GM12878 (cell line): ENCODE data around the gene TRIM7. TPM values are rescaled to one million over a fixed set of nuclear protein-coding genes. Genes with fewer than 3 reads are reported as not detected.
"Not testable (repeated sequence)": the region's sequence is repeated elsewhere in the genome, so short reads cannot be mapped to it uniquely, and the experiment has no call there.

Experiments used
- ATAC-seq: fragments of 200-7000 bp; cut with Tn5 transposase; 3 replicates; pipeline ENCODE4 v1.9.1; 2020; ENCODE audit warnings: mild to moderate bottlenecking, moderate library complexity
- BruUV-seq: library from RNA; stranded (reverse); fragments of 400-500 nt; replicated peaks from 2 replicates; lab custom pipeline; 2021; lab: Mats Ljungman, UMichigan
- CTCF ChIA-PET: fragments of 300-600 bp; sonication (Branson Sonifier 250); formaldehyde crosslinking; extraction: SDS; loops from one replicate; lab custom pipeline; 2021; ENCODE audit warnings: inconsistent platforms; lab: Yijun Ruan, JAX
- POLR2A ChIA-PET: fragments of 350-600 bp; formaldehyde crosslinking; extraction: SDS; loops from one replicate; lab custom pipeline; 2021; ENCODE audit warnings: inconsistent platforms; lab: Charles Lee
- RAD21 ChIA-PET: fragments of 300-600 bp; sonication (Branson Sonifier 250); formaldehyde crosslinking; loops from one replicate; lab custom pipeline; 2023; ENCODE audit warnings: antibody characterized with exemption; ENCODE audit not compliant: unreplicated experiment; lab: Charles Lee
- SMC1A ChIA-PET: fragments of 300-600 bp; sonication (Branson Sonifier 250); formaldehyde crosslinking; loops from one replicate; lab custom pipeline; 2023; ENCODE audit not compliant: unreplicated experiment, uncharacterized antibody; lab: Charles Lee
- DNase-seq: peaks from one replicate; pipeline ENCODE4 v3.0.0-alpha.2; 2011; ENCODE audit warnings: low read depth, low spot score
- FAIRE-seq: peaks from 3 replicates; lab custom pipeline; 2011; peaks lifted over from hg19 to GRCh38; lab: Jason Lieb, UNC
- H2AFZ ChIP-seq: 2 replicates; pipeline ENCODE4 v1.6.0; 2011; ENCODE audit warnings: low read depth, low read length, control low read depth; ENCODE audit not compliant: control insufficient read depth
- H3K27ac ChIP-seq: 2 replicates; pipeline ENCODE4 v1.5.1; 2011; ENCODE audit warnings: control low read depth; ENCODE audit not compliant: control insufficient read depth, insufficient read depth
- H3K27me3 ChIP-seq, 2 experiments: replicated peaks in 1 of 2; 2 replicates each; pipeline versions ENCODE4 v1.6.0 to v1.6.1; 2011; ENCODE audit warnings: low read length in 1 of 2; ENCODE audit not compliant: control insufficient read depth in 2 of 2, insufficient read depth in 2 of 2
- H3K36me3 ChIP-seq, 2 experiments: 2 replicates each; pipeline ENCODE4 v1.5.1; 2011; ENCODE audit warnings: low read length in 1 of 2; ENCODE audit not compliant: control insufficient read depth in 2 of 2, insufficient read depth in 2 of 2
- H3K4me1 ChIP-seq: 2 replicates; pipeline ENCODE4 v1.6.1; 2011; ENCODE audit warnings: mild to moderate bottlenecking, low read length, moderate library complexity, mixed read lengths; ENCODE audit not compliant: control insufficient read depth, insufficient read depth
- H3K4me2 ChIP-seq: 2 replicates; pipeline ENCODE4 v1.6.0; 2011; ENCODE audit warnings: control low read depth; ENCODE audit not compliant: control insufficient read depth, insufficient read depth
- H3K4me3 ChIP-seq: fragments of 200-600 bp; sonication (generic); 2 replicates; pipeline ENCODE4 v1.5.1; 2016
- H3K79me2 ChIP-seq: 2 replicates; pipeline ENCODE4 v1.6.0; 2011; ENCODE audit warnings: low read length; ENCODE audit not compliant: control insufficient read depth, insufficient read depth
- H3K9ac ChIP-seq: 2 replicates; pipeline ENCODE4 v1.8.0; 2011; ENCODE audit warnings: low read length, control low read depth, mixed read lengths; ENCODE audit not compliant: control insufficient read depth, insufficient read depth
- H3K9me3 ChIP-seq: replicated peaks from 3 replicates; pipeline ENCODE4 v1.5.1; 2011; ENCODE audit warnings: mild to moderate bottlenecking, low read length; ENCODE audit not compliant: control insufficient read depth, insufficient read depth
- H4K20me1 ChIP-seq: 2 replicates; pipeline ENCODE4 v1.6.0; 2011; ENCODE audit not compliant: control insufficient read depth, insufficient read depth
- BRCA1 ChIP-seq: IDR thresholded peaks from 2 replicates; pipeline ENCODE4 v1.6.1; 2011; ENCODE audit warnings: low read depth, low read length, improper control_type of control experiment
- MTA2 ChIP-seq: fragments of 450-650 bp; IDR thresholded peaks from 2 replicates; pipeline ENCODE4 v1.6.1; 2016; ENCODE audit warnings: low read depth, mild to moderate bottlenecking, moderate library complexity
- NFYA ChIP-seq: IDR thresholded peaks from 2 replicates; pipeline ENCODE4 v1.6.1; 2011; ENCODE audit warnings: low read depth, mild to moderate bottlenecking, low read length, improper control_type of control experiment, borderline replicate concordance
- ZNF207 ChIP-seq: fragments of 450-650 bp; IDR thresholded peaks from 2 replicates; pipeline ENCODE4 v1.6.1; 2014; ENCODE audit warnings: antibody characterized with exemption, mild to moderate bottlenecking, borderline replicate concordance
- WGBS: methylation state at CpG from one replicate; pipeline ENCODE4 v1.1.6; 2016; ENCODE audit warnings: low lambda C conversion rate; ENCODE audit not compliant: insufficient replicate concordance, insufficient coverage; ENCODE audit errors: missing lambda C conversion rate; 5-methylcytosine and 5-hydroxymethylcytosine counted together
- in situ Hi-C: fragments of 300-500 bp; cut with MboI; formaldehyde crosslinking; loops from 9 replicates; pipeline ENCODE4 v1.14.3; 2018; ENCODE audit warnings: mixed read lengths
- intact Hi-C: fragments of 100-400 bp; cut with micrococcal nuclease; formaldehyde crosslinking; loops from one replicate; pipeline ENCODE4 v1.14.2; 2022; ENCODE audit not compliant: unreplicated experiment
- polyA plus RNA-seq, 11 experiments: library from polyadenylated mRNA; depleted of rRNA in 4 of 11; unstranded in 6 of 11; stranded (reverse) in 5 of 11; fragments of >200 nt; fragmentation: Nextera tagmentation in 4 of 11; fragmentation: Illumina TruSeq in 1 of 11; extraction: Ambion mirVana in 4 of 11; extraction: Trizol in 1 of 11; gene quantifications; 1 replicate in 1 of 11; 2 replicates in 10 of 11; pipeline versions ENCODE4 v1.2.1 to v1.2.3, GENCODE V29; 2011 to 2016; ENCODE audit warnings: inconsistent platforms in 2 of 11, missing spikeins in 2 of 11, low read depth in 1 of 11
- total RNA-seq, 4 experiments: library from RNA; depleted of rRNA in 3 of 4; stranded (reverse); fragments of >200 nt in 3 of 4; fragmentation: Illumina TruSeq in 1 of 4; extraction: Trizol in 1 of 4; gene quantifications; 2 replicates each; pipeline versions ENCODE4 v1.2.1 to v1.2.3, GENCODE V29; 2013 to 2021
- TF ChIP-seq, protein P1 (sequence below): fragments of 450-650 bp; formaldehyde crosslinking; IDR thresholded peaks from 2 replicates; pipeline ENCODE4 v1.4.0; 2020; ENCODE audit warnings: mild to moderate bottlenecking, moderate library complexity

TRIM7 gene
- total and polyA plus RNA-seq, 10 of the 15 experiments (the other 5 are each of a cell fraction or from before 2014, with no cell fraction given), result 0.02 to 1.6 (median 0.41) TPM

DNA sequence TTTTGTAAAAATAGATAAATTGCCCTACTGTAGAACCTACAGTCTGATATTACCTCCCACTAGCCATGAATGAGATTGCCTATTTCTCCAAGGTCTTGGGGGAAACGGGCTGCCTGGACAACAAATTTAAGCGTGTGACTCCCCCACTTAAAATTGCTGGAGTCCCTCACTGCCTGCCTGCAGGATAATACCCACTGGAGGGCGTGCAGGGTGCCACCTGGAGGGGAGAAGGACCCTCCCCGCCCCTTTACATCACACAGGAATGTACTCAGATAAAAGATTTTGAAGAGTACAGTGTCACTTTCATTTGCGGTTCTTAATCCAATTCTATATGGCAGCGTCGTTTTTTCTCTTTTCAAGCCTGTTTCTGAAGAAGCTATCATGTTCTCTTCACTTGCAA, 6.2 kb upstream of the TRIM7 start (continued):
- TF ChIP-seq, protein P1, sequence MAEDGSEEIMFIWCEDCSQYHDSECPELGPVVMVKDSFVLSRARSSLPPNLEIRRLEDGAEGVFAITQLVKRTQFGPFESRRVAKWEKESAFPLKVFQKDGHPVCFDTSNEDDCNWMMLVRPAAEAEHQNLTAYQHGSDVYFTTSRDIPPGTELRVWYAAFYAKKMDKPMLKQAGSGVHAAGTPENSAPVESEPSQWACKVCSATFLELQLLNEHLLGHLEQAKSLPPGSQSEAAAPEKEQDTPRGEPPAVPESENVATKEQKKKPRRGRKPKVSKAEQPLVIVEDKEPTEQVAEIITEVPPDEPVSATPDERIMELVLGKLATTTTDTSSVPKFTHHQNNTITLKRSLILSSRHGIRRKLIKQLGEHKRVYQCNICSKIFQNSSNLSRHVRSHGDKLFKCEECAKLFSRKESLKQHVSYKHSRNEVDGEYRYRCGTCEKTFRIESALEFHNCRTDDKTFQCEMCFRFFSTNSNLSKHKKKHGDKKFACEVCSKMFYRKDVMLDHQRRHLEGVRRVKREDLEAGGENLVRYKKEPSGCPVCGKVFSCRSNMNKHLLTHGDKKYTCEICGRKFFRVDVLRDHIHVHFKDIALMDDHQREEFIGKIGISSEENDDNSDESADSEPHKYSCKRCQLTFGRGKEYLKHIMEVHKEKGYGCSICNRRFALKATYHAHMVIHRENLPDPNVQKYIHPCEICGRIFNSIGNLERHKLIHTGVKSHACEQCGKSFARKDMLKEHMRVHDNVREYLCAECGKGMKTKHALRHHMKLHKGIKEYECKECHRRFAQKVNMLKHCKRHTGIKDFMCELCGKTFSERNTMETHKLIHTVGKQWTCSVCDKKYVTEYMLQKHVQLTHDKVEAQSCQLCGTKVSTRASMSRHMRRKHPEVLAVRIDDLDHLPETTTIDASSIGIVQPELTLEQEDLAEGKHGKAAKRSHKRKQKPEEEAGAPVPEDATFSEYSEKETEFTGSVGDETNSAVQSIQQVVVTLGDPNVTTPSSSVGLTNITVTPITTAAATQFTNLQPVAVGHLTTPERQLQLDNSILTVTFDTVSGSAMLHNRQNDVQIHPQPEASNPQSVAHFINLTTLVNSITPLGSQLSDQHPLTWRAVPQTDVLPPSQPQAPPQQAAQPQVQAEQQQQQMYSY (CRISPR knock-in tag), result no peak
- no peak for TF ChIP-seq ZNF207
- TF ChIP-seq BRCA1, result no peak
- no peak for TF ChIP-seq MTA2
- no peak for TF ChIP-seq NFYA

DNA sequence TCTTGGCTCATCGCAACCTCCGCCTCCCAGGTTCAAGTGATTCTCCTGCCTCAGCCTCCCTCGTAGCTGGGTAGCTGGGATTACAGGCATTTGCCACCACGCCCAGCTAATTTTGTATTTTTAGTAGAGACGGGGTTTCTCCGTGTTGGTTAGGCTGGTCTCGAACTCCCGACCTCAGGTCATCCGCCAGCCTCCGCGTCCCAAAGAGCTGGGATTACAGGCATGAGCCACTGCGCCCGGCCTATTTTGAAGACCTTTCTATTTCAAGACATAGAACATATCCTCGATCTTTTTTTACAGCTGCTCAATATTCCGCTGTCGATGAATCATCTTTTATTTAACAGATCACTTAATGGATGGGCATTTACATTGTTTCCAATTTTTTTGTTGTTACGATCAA, 5.7 kb upstream of the TRIM7 start:
- H2AFZ ChIP-seq, RAD21 ChIA-PET, POLR2A ChIA-PET, H3K36me3 ChIP-seq, H3K79me2 ChIP-seq, in situ Hi-C loops, H3K9ac ChIP-seq, FAIRE-seq, H3K9me3 ChIP-seq, H4K20me1 ChIP-seq, H3K4me1 ChIP-seq, H3K4me2 ChIP-seq, BruUV-seq, CTCF ChIA-PET, ATAC-seq, H3K27ac ChIP-seq, H3K27me3 ChIP-seq, H3K4me3 ChIP-seq, intact Hi-C loops, SMC1A ChIA-PET, DNase-seq: not testable (repeated sequence)
- 72% methylated on average over 17 of the region's 17 CpGs for WGBS

DNA sequence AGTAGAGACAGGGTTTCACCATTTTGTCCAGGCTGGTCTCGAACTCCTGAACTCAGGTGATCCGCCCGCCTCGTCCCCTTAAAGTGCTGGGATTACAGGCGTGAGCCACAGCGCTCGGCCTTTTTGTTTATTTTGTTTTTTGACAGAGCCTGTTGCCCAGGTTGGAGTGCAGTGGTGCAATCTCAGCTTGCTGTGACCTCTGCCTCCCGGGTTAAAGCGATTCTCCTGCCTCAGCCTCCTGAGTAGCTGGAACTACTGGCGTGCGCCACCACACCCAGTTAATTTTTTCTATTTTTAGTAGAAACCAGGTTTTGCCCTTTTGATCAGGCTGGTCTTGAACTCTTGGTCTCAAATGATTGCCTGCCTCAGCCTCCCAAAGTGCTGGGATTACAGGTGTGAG, 5.2 kb upstream of the TRIM7 start:
- DNase-seq, H3K4me1 ChIP-seq, H3K4me2 ChIP-seq, POLR2A ChIA-PET, H3K27ac ChIP-seq, H3K9me3 ChIP-seq, H3K27me3 ChIP-seq, H3K79me2 ChIP-seq, H4K20me1 ChIP-seq, FAIRE-seq, CTCF ChIA-PET, SMC1A ChIA-PET, ATAC-seq, H3K9ac ChIP-seq, BruUV-seq, H3K4me3 ChIP-seq, in situ Hi-C loops, H3K36me3 ChIP-seq, intact Hi-C loops, RAD21 ChIA-PET, H2AFZ ChIP-seq: not testable (repeated sequence)
- WGBS, result 82% methylated on average over 11 of the region's 11 CpGs
